Neural crest cell (in vitro differentiated cells): ENCODE data around the gene SENP5. TPM values are rescaled to one million over a fixed set of nuclear protein-coding genes. Genes with fewer than 3 reads are reported as not detected.

Source experiments
- DNase-seq: peaks from one replicate; pipeline ENCODE4 v3.0.0; 2021; ENCODE audit warnings: low read depth, mixed read lengths, low spot score
- H3K27ac Mint-ChIP-seq: one replicate; pipeline ENCODE4 v1.8.0; 2021; ENCODE audit warnings: mild to moderate bottlenecking, mixed read lengths; ENCODE audit not compliant: unreplicated experiment
- H3K27me3 Mint-ChIP-seq: 2 replicates; pipeline ENCODE4 v1.8.0; 2021; ENCODE audit warnings: low read depth, mild to moderate bottlenecking, mixed read lengths
- H3K36me3 Mint-ChIP-seq: 2 replicates; pipeline ENCODE4 v1.8.0; 2021; ENCODE audit warnings: low read depth, mild to moderate bottlenecking, mixed read lengths
- H3K4me1 Mint-ChIP-seq: 2 replicates; pipeline ENCODE4 v1.8.0; 2021; ENCODE audit warnings: mixed read lengths
- H3K4me3 Mint-ChIP-seq: one replicate; pipeline ENCODE4 v1.8.0; 2021; ENCODE audit warnings: mild to moderate bottlenecking, mixed read lengths
- H3K9me3 Mint-ChIP-seq: 2 replicates; pipeline ENCODE4 v1.8.0; 2021; ENCODE audit warnings: mixed read lengths
- CTCF ChIP-seq: fragments of 200-600 bp; sonication (generic); conservative IDR thresholded peaks from 2 replicates; pipeline ENCODE4 v1.5.0; 2021; ENCODE audit warnings: antibody characterized with exemption, mild to moderate bottlenecking
- total RNA-seq: library from RNA; stranded (reverse); gene quantifications from 2 replicates; pipeline ENCODE4 v1.2.1, GENCODE V29; 2021

The SENP5 gene
- total RNA-seq, 1 donor from 2014 or later = 41.3 TPM

DNA sequence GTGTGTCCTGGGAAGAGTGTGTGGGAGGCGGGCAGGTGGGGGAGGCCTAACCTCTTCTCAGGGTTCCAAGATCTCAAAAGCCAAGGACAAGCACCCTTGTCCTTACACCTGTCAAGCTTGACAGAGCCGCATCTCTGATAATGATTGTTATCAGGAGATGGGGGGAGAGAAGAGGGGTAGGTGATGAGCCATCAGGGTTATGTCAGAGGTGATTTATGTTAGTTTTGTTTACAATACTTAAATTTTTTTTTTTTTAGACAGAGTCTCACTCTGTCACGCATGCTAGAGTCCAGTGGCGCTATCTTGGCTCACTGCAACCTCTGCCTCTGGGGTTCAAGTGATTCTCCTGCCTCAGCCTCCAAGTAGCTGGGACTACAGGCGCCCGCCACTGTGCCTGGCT, 82.0 kb downstream of the SENP5 start:
- H3K4me1 Mint-ChIP-seq = peaks cover 2% of the 10 kb centered on the region
- H3K36me3 Mint-ChIP-seq = no peaks in the 10 kb centered on the region
- TF ChIP-seq CTCF = no peak
- H3K9me3 Mint-ChIP-seq = no peaks in the 10 kb centered on the region
- H3K27me3 Mint-ChIP-seq = peaks cover 12% of the 10 kb centered on the region
- DNase-seq = no peak
- no peak overlapping the region for H3K4me3 Mint-ChIP-seq
- H3K27ac Mint-ChIP-seq = no peak overlapping the region

DNA sequence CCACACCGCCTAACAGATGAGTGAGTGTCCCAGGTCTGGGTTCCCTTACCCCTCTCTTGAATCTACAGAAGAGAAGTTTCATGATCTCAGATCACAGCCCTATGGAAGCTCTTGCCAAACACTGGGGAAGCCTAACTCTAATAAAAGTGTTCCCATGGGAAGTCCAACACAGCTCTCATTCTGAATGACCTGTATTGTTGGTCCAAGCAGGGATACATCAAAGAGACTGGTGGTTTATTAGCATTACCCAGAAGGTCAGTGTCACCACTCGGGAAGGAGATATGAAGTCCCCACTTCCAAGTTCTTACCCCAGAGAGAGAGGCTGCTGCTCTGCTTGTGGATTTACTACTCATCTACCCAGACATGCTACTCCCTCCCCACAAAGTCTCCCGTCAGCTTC, 83.7 kb downstream of the SENP5 start:
- H3K27me3 Mint-ChIP-seq = peaks cover 13% of the 10 kb centered on the region
- no peaks in the 10 kb centered on the region for H3K4me1 Mint-ChIP-seq
- TF ChIP-seq CTCF = no peak
- H3K27ac Mint-ChIP-seq = no peak overlapping the region
- DNase-seq = no peak
- no peaks in the 10 kb centered on the region for H3K36me3 Mint-ChIP-seq
- no peaks in the 10 kb centered on the region for H3K9me3 Mint-ChIP-seq
- H3K4me3 Mint-ChIP-seq = no peak overlapping the region

DNA sequence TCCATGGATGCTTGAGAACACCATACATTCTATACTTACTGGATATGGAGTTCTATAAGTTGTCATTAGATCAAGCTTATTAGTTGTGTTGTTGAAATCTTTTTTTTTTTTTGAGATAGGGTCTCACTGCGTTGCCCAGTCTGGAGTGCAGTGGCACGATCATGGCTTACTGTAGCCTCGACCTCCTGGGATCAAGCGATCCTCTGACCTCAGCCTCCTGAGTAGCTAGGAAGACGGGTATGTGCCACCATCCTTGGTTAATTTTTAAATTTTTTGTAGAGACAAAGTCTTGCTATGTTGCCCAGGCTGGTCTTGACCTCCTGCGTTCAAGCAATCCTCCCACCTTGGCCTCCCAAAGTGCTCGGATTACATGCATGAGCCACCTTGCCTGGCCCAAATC, 87.1 kb downstream of the SENP5 start:
- Mint-ChIP-seq H3K4me1 (no peaks in the 10 kb centered on the region), H3K27ac (no peak overlapping the region), H3K36me3 (no peaks in the 10 kb centered on the region), H3K9me3 (no peaks in the 10 kb centered on the region), H3K4me3 (no peak overlapping the region), H3K27me3 (peaks cover 16% of the 10 kb centered on the region)
- DNase-seq = no peak
- TF ChIP-seq CTCF = no peak

DNA sequence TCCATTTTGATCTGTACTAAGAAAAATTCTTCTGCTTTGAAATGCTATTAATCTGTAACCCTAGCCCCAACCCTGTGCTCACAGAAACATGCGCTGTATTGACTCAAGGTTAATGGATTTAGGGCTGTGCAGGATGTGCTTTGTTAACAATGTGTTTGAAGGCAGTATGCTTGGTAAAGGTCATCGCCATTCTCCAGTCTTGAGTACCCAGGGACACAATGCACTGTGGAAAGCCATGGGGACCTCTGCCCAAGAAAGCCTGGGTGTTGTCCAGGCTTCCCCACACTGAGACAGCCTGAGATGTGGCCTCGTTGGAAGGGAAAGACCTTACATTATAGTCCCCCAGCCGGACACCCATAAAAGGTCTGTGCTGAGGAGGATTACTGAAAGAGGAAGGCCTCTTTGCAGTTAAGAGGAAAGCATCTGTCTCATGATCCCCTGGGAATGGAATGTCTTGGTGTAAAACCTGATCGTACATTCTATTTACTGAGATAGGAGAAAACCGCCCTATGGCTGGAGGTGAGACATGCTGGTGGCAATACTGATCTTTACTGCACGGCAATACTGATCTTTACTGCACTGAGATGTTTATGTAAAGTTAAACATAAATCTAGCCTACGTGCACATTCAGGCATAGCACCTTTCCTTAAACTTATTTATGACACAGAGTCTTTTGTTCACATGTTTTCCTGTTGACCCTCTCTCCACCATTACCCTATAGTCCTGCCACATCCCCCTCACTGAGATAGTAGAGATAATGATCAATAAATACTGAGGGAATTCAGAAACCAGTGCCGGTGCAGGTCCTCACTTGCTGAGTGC, 94.6 kb downstream of the SENP5 start:
- H3K9me3 Mint-ChIP-seq = no peaks in the 10 kb centered on the region

GRCh38 chr3:196962930-196963630, 95.4 kb downstream of the SENP5 start:
- H3K9me3 Mint-ChIP-seq = no peaks in the 10 kb centered on the region
- no peaks in the 10 kb centered on the region for H3K36me3 Mint-ChIP-seq
- no peak for TF ChIP-seq CTCF
- DNase-seq = no peak
- H3K27ac Mint-ChIP-seq = no peak overlapping the region
- H3K4me1 Mint-ChIP-seq = peaks cover 5% of the 10 kb centered on the region
- peaks cover 29% of the 10 kb centered on the region for H3K27me3 Mint-ChIP-seq
- H3K4me3 Mint-ChIP-seq = no peak overlapping the region

More for the DNA sequence above, 94.6 kb downstream of the SENP5 start:
- Mint-ChIP-seq H3K4me1 (no peaks in the 10 kb centered on the region), H3K4me3 (no peak overlapping the region), H3K27ac (no peak overlapping the region), H3K27me3 (peaks cover 21% of the 10 kb centered on the region), H3K36me3 (no peaks in the 10 kb centered on the region)
- TF ChIP-seq CTCF = no peak
- DNase-seq = no peak
